ENCODE results near the gene HCLS1.
"Not testable (repeated sequence)": the region's sequence is repeated elsewhere in the genome, so short reads cannot be mapped to it uniquely, and the experiment has no call there.

The HCLS1 gene

GRCh38 chr3:121654493-121655385 lies 6.0 kb downstream of the HCLS1 start:
- DNase-seq, result no peak

- DNase-seq, result no peak
Measured at GRCh38 chr3:121651684-121652083, 9.0 kb downstream of the HCLS1 start.

GRCh38 chr3:121649645-121650044 lies 11.1 kb downstream of the HCLS1 start:
- DNase-seq, result no peak

GRCh38 chr3:121648219-121648958 lies 12.3 kb downstream of the HCLS1 start:
- peak; percentile 11 for DNase-seq

GRCh38 chr3:121645054-121645453 lies 15.6 kb downstream of the HCLS1 start:
- no peak for DNase-seq

- DNase-seq, result no peak
Measured at GRCh38 chr3:121642601-121643314, 17.9 kb downstream of the HCLS1 start.

GRCh38 chr3:121641127-121641526 lies 19.6 kb downstream of the HCLS1 start:
- no peak for DNase-seq

GRCh38 chr3:121637922-121638321 lies 22.8 kb downstream of the HCLS1 start:
- no peak for DNase-seq

- no peak for DNase-seq
Measured at GRCh38 chr3:121630355-121630754, 30.3 kb downstream of the HCLS1 start.

- DNase-seq, result no peak
Measured at GRCh38 chr3:121629601-121630000, 31.1 kb downstream of the HCLS1 start.

- no peak for DNase-seq
Measured at GRCh38 chr3:121627622-121628021, 33.1 kb downstream of the HCLS1 start.

GRCh38 chr3:121627211-121627610 lies 33.5 kb downstream of the HCLS1 start:
- no peak for DNase-seq

GRCh38 chr3:121626495-121626894 lies 34.2 kb downstream of the HCLS1 start:
- DNase-seq, result no peak

- no peak for DNase-seq
Measured at GRCh38 chr3:121624147-121624899, 36.4 kb downstream of the HCLS1 start.

- no peak for DNase-seq
Measured at GRCh38 chr3:121621491-121621890, 39.2 kb downstream of the HCLS1 start.

- no peak for DNase-seq
Measured at GRCh38 chr3:121619691-121620090, 41.0 kb downstream of the HCLS1 start.

- no peak for DNase-seq
Measured at GRCh38 chr3:121606106-121606505, 54.6 kb downstream of the HCLS1 start.

GRCh38 chr3:121604759-121605158 lies 55.9 kb downstream of the HCLS1 start:
- no peak for DNase-seq

GRCh38 chr3:121601212-121601812 lies 59.4 kb downstream of the HCLS1 start:
- no peak for DNase-seq

- not testable (repeated sequence) for DNase-seq
Measured at GRCh38 chr3:121599900-121600299, 60.8 kb downstream of the HCLS1 start.

GRCh38 chr3:121598564-121598963 lies 62.1 kb downstream of the HCLS1 start:
- no peak for DNase-seq

GRCh38 chr3:121595765-121596406 lies 64.8 kb downstream of the HCLS1 start:
- DNase-seq, result no peak
